Uterus (tissue), 4 donors: ENCODE measurements around the gene STAP2. TPM values are rescaled to one million over a fixed set of nuclear protein-coding genes. Genes with fewer than 3 reads are reported as not detected.

Experiments used
- DNase-seq, 2 donors: peaks; one replicate each; pipeline ENCODE4 v3.0.0-alpha.2; 2019 to 2020
- H3K27ac ChIP-seq, 2 donors: fragments of 200-600 bp; sonication (generic); 1 replicate in 1 of 2; 2 replicates in 1 of 2; pipeline ENCODE4 v1.5.1; 2016 to 2018
- H3K27me3 ChIP-seq, 2 donors: fragments of 200-600 bp; sonication (generic); one replicate each; pipeline ENCODE4 v1.5.1; 2018 to 2019; ENCODE audit warnings: control low read depth in 1 of 2
- H3K36me3 ChIP-seq, 2 donors: fragments of 200-600 bp; sonication (generic); one replicate each; pipeline ENCODE4 v1.5.1; 2019; ENCODE audit warnings: control low read depth in 1 of 2
- H3K4me1 ChIP-seq, 2 donors: fragments of 200-600 bp; sonication (generic); one replicate each; pipeline ENCODE4 v1.5.1; 2018 to 2019; ENCODE audit warnings: control low read depth in 1 of 2
- H3K4me3 ChIP-seq, 2 donors: fragments of 200-600 bp; sonication (generic); 1 replicate in 1 of 2; 2 replicates in 1 of 2; pipeline ENCODE4 v1.5.1; 2018 to 2019; ENCODE audit warnings: mild to moderate bottlenecking in 1 of 2
- H3K9me3 ChIP-seq, 2 donors: fragments of 200-600 bp; sonication (generic); one replicate each; pipeline ENCODE4 v1.5.1; 2019; ENCODE audit warnings: control low read depth in 1 of 2
- POLR2A ChIP-seq, 2 donors: fragments of 450-650 bp; IDR thresholded peaks; one replicate each; pipeline ENCODE4 v1.6.1; 2016; ENCODE audit warnings: antibody characterized with exemption in 2 of 2, mild to moderate bottlenecking in 1 of 2, moderate library complexity in 1 of 2
- intact Hi-C: fragments of 100-400 bp; cut with DNase I; formaldehyde crosslinking; loops from one replicate; pipeline ENCODE4 v1.15.1; 2023; ENCODE audit warnings: low total_unique reads
- total RNA-seq, 4 donors: library from RNA; depleted of rRNA in 3 of 4; stranded (reverse); fragments of >200 nt in 3 of 4; gene quantifications; one replicate each; pipeline versions ENCODE4 v1.1.0 to v1.2.4, GENCODE V29; 2014 to 2023
- TF ChIP-seq, protein P1 (sequence below), 4 experiments: fragments of 200-600 bp in 2 of 4; fragments of 450-650 bp in 2 of 4; sonication (generic) in 2 of 4; IDR thresholded peaks; one replicate each; pipeline ENCODE4 v1.5.1; 2016 to 2019; ENCODE audit warnings: antibody characterized with exemption in 4 of 4, mild to moderate bottlenecking in 2 of 4, moderate library complexity in 1 of 4
- donor health status: DM: yes; HTN: yes; CAD: no.

STAP2 gene
- total RNA-seq, 4 donors from 2014 or later, result 0.29 to 9.4 (median 6.2) TPM

DNA sequence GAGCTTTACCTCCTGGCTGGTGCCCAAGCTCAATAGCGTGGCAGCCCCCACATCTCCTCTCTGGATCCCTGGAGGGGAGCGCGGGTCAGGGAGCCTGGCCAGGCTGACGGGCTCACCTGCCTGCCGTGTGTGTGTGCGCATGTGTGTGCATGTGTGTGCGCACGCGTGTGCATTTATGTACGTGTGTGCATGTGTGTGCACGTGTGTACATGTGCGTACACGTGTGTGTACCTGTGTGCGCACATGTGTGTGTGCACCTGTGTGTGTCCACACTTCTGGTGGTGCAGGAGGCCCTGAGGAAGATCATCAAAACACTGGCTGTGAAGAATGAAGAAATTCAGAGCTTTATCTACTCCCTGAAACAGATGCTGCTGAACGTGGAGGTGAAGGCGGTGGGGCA lies 33.0 kb downstream of the STAP2 start:
- Histone ChIP-seq H3K9me3 (no peaks in the 10 kb centered on the region), H3K4me3 (no peak overlapping the region), H3K27me3 (peaks cover 0 to 4% of the 10 kb centered on the region in 2 donors), H3K27ac (no peak overlapping the region), H3K4me1 (no peaks in the 10 kb centered on the region), H3K36me3 (no peaks in the 10 kb centered on the region)
- intact Hi-C loops, result no loop called here
- DNase-seq, result no peak
- no peak for TF ChIP-seq POLR2A (IDR thresholded peaks at IDR 0.05)
- TF ChIP-seq, protein P1, sequence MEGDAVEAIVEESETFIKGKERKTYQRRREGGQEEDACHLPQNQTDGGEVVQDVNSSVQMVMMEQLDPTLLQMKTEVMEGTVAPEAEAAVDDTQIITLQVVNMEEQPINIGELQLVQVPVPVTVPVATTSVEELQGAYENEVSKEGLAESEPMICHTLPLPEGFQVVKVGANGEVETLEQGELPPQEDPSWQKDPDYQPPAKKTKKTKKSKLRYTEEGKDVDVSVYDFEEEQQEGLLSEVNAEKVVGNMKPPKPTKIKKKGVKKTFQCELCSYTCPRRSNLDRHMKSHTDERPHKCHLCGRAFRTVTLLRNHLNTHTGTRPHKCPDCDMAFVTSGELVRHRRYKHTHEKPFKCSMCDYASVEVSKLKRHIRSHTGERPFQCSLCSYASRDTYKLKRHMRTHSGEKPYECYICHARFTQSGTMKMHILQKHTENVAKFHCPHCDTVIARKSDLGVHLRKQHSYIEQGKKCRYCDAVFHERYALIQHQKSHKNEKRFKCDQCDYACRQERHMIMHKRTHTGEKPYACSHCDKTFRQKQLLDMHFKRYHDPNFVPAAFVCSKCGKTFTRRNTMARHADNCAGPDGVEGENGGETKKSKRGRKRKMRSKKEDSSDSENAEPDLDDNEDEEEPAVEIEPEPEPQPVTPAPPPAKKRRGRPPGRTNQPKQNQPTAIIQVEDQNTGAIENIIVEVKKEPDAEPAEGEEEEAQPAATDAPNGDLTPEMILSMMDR (IDR thresholded peaks at IDR 0.05), result no peak

DNA sequence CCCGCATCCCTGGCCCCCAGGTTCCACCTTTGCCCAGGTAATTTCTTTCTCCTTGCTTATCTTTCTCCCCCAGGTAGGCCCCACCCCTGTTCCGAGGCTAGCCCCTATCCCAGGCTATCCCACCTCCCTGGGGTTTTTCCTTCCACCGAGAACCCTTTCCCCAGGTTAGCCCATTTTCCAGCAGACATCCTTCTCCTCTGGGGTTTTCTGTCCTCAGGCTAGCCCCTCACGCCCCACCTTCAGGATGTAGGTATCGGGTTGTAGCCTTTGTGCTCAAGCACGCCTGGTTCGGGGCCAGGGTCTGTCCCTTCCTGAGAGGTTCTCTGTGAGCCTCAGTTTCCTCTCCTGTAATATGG lies 33.4 kb downstream of the STAP2 start:
- Histone ChIP-seq H3K36me3 (no peaks in the 10 kb centered on the region), H3K27me3 (peaks cover 0 to 4% of the 10 kb centered on the region in 2 donors), H3K9me3 (no peaks in the 10 kb centered on the region), H3K4me1 (no peaks in the 10 kb centered on the region), H3K4me3 (no peak overlapping the region), H3K27ac (no peak overlapping the region)
- intact Hi-C loops, result no loop called here
- no peak for TF ChIP-seq POLR2A (IDR thresholded peaks at IDR 0.05)
- TF ChIP-seq, protein P1 (IDR thresholded peaks at IDR 0.05), result no peak
- DNase-seq, result no peak

DNA sequence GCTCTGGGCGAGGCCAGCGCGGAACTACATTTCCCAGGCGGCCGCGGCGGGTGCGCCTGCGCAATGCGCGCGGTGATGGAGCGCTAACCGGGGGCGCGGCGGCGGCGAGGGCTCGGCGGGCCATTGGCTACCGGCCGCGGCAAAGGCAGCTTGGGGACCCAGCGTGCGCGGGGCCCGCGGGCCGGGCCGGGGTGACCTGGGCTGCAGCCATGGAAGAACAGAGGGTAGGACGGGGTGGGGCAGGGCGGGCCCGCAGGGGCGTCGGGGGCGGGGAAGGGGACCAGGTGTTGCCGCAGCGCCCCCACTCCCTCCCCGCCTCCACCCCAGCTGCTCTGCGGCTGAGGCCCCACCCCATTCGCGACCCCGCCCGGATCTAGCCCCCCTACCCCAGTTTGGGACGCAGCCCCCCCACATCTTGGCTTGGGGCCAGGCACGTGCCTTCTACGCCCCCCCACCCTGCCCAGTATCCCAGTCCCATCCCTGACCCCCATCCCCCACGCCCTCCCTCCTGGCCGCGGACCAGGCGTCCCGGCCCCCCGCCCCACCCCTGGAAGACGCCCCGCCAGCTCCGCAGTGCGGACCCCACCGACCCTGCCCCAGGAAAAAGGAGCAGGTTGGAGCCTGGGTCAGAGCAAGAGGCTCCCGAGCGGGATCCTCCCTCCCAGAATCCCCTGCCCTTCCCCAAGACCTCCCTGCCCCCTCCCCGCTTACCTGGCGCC lies 33.9 kb downstream of the STAP2 start, which contains the start of gene FSD1:
Gene FSD1, plus strand, starts transcription at position 61 of the 719 bp plus-strand sequence. Its CDS starts 149 bp downstream, at position 210.
- Histone ChIP-seq H3K27ac (no peak within 1 kb of the TSS), H3K4me3 (no peak within 1 kb of the TSS), H3K9me3 (no peaks in the 10 kb centered on the region), H3K4me1 (no peaks in the 10 kb centered on the region), H3K36me3 (no peaks in the 10 kb centered on the region), H3K27me3 (peaks cover 0 to 4% of the 10 kb centered on the region in 2 donors)
- TF ChIP-seq, protein P1 (IDR thresholded peaks at IDR 0.05), result no peak
- no peak for TF ChIP-seq POLR2A (IDR thresholded peaks at IDR 0.05)
- intact Hi-C loops, result no loop called here
- DNase-seq, result no peak

DNA sequence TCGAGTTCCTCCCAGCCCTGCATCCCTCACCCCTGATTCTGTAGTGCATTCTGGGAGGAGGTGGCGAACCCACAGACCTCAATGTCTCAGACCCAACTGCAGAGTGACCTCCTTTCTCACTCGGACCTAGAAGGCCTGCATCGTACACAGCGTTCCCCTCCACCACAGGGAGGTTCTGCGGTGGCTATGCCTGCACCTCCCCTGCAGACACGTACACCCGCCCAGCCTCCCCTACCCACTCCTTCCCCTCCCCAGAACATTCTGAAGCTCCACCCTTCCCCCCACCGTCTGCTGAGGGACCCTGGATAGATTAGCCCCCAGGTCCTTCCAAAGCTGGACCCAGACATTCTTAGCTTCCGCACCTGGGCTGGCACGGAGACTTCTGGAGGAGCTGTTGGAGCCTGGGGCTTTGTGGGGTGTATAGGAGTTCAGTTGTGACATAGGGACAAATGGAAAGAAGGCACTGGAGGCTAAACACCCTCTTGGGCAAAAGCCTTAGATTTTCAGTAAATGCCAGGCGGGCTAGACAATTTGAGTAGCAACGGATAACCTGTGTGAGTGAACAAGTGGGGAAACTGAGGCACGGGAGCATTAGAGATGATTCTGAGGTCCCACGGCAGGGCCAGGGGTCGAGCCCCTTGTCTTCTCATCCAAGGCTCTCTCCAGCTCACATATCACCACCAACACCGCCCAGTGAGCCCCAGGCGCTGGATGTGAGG lies 34.6 kb downstream of the STAP2 start:
- Histone ChIP-seq H3K4me1 (no peaks in the 10 kb centered on the region), H3K27ac (no peak overlapping the region), H3K36me3 (no peaks in the 10 kb centered on the region), H3K27me3 (peaks cover 0 to 4% of the 10 kb centered on the region in 2 donors), H3K4me3 (no peak overlapping the region), H3K9me3 (no peaks in the 10 kb centered on the region)
- intact Hi-C loops, result no loop called here
- DNase-seq, result no peak
- TF ChIP-seq, protein P1 (IDR thresholded peaks at IDR 0.05), result no peak
- no peak for TF ChIP-seq POLR2A (IDR thresholded peaks at IDR 0.05)

DNA sequence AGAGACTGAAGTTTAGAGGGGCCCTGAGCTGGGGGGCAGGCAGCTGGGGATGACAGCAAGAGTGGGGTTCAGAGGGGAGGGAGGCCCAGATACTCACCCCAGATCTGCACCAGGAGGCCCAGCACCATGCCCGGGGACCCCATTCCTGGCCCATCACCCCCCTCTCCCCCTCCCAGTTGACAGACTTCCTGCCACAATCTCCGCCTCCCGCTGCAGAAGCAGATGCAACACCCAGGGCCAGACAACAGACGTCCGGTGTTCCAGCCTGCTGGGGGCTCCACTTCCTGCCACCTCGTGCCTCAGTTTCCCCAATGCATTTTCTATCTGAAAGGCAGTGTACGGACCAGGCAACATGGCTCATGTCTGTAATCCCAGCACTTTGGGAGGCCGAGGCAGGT lies 36.4 kb downstream of the STAP2 start, which contains the start of gene TMIGD2:
Gene TMIGD2, minus strand, starts transcription at position 147 of the 398 bp plus-strand sequence. Its CDS starts 4 bp downstream, at position 143.
- no peak within 1 kb of the TSS for H3K4me3 ChIP-seq
- intact Hi-C loops, result no loop called here
- H3K27me3 ChIP-seq, result peaks cover 0 to 4% of the 10 kb centered on the region in 2 donors
- TF ChIP-seq, protein P1 (IDR thresholded peaks at IDR 0.05), result no peak
- no peak for TF ChIP-seq POLR2A (IDR thresholded peaks at IDR 0.05)
- no peak within 1 kb of the TSS for H3K27ac ChIP-seq
- no peaks in the 10 kb centered on the region for H3K4me1 ChIP-seq
- no peak for DNase-seq
- H3K9me3 ChIP-seq, result no peaks in the 10 kb centered on the region
- H3K36me3 ChIP-seq, result no peaks in the 10 kb centered on the region
